Endothelial cell of umbilical vein (primary cell): ENCODE measurements around the gene KCNF1. TPM values are rescaled to one million over a fixed set of nuclear protein-coding genes. Genes with fewer than 3 reads are reported as not detected.

Experiments
- BruUV-seq: library from RNA; stranded (reverse); fragments of 400-500 nt; replicated peaks from 2 replicates; lab custom pipeline; 2021; lab: Mats Ljungman, UMichigan
- CTCF ChIA-PET: fragments of 300-600, 350-600 bp; sonication (Branson Sonifier 250); formaldehyde crosslinking; loops from one replicate; lab custom pipeline; 2021; ENCODE audit warnings: antibody characterized with exemption, inconsistent platforms; lab: Charles Lee
- POLR2A ChIA-PET: fragments of 300-600, 350-600 bp; sonication (Branson Sonifier 250); formaldehyde crosslinking; loops from one replicate; lab custom pipeline; 2021; ENCODE audit warnings: antibody characterized with exemption, inconsistent platforms; lab: Charles Lee
- DNase-seq: peaks from one replicate; pipeline ENCODE4 v3.0.0-alpha.2; 2011; ENCODE audit warnings: low read depth, low spot score
- FAIRE-seq: peaks from 2 replicates; lab custom pipeline; 2011; peaks lifted over from hg19 to GRCh38; lab: Jason Lieb, UNC
- H2AFZ ChIP-seq: 2 replicates; pipeline ENCODE4 v1.6.0; 2012; ENCODE audit warnings: low read depth, low read length, control low read depth, inconsistent platforms
- H3K27ac ChIP-seq: 2 replicates; pipeline ENCODE4 v1.5.1; 2011; ENCODE audit warnings: low read depth, mild to moderate bottlenecking, control low read depth, low read length, moderate library complexity; ENCODE audit not compliant: insufficient read depth
- H3K27me3 ChIP-seq, 2 experiments: 2 replicates each; pipeline versions ENCODE4 v1.6.0 to v1.6.1; 2011; ENCODE audit warnings: low read length in 2 of 2, mixed read lengths in 1 of 2; ENCODE audit not compliant: control insufficient read depth in 2 of 2, insufficient read depth in 2 of 2
- H3K36me3 ChIP-seq, 2 experiments: 2 replicates in 1 of 2; 3 replicates in 1 of 2; pipeline ENCODE4 v1.5.1; 2011; ENCODE audit warnings: low read length in 2 of 2, mild to moderate bottlenecking in 1 of 2, moderate library complexity in 1 of 2; ENCODE audit not compliant: control insufficient read depth in 2 of 2, insufficient read depth in 2 of 2; ENCODE audit errors: extremely low read depth in 1 of 2
- H3K4me1 ChIP-seq: 3 replicates; pipeline ENCODE4 v1.5.1; 2011; ENCODE audit warnings: mild to moderate bottlenecking, low read length; ENCODE audit not compliant: control insufficient read depth, insufficient read depth; ENCODE audit errors: extremely low read depth
- H3K4me2 ChIP-seq: 2 replicates; pipeline ENCODE4 v1.6.1; 2011; ENCODE audit warnings: low read length, control low read depth, mixed read lengths; ENCODE audit not compliant: insufficient read depth
- H3K4me3 ChIP-seq, 3 experiments: fragments of 200-600 bp in 1 of 3; sonication (generic), shearing (Covaris generic) in 1 of 3; replicated peaks in 1 of 3; 2 replicates each; pipeline ENCODE4 v1.5.1; 2011 to 2016; ENCODE audit warnings: control low read depth in 3 of 3, low read length in 3 of 3, mild to moderate bottlenecking in 2 of 3, inconsistent platforms in 1 of 3, low read depth in 1 of 3, moderate library complexity in 1 of 3; ENCODE audit not compliant: insufficient read depth in 1 of 3
- H3K79me2 ChIP-seq: 2 replicates; pipeline ENCODE4 v1.6.0; 2012; ENCODE audit warnings: low read length, inconsistent platforms; ENCODE audit not compliant: control insufficient read depth, insufficient read depth
- H3K9ac ChIP-seq: replicated peaks from 2 replicates; pipeline ENCODE3; 2011; ENCODE audit warnings: low read length, control low read depth; ENCODE audit not compliant: insufficient read depth; ENCODE audit errors: extremely low read depth
- H3K9me1 ChIP-seq: replicated peaks from 3 replicates; pipeline ENCODE4 v1.6.0; 2011; ENCODE audit warnings: mild to moderate bottlenecking, low read length; ENCODE audit not compliant: control insufficient read depth, insufficient read depth; ENCODE audit errors: extremely low read depth
- H3K9me3 ChIP-seq: replicated peaks from 2 replicates; pipeline ENCODE4 v1.5.1; 2012; ENCODE audit warnings: low read length, inconsistent platforms; ENCODE audit not compliant: control insufficient read depth, insufficient read depth
- H4K20me1 ChIP-seq: replicated peaks from 2 replicates; pipeline ENCODE3; 2011; ENCODE audit warnings: mild to moderate bottlenecking, low read length; ENCODE audit not compliant: control insufficient read depth, insufficient read depth; ENCODE audit errors: extremely low read depth
- EZH2 ChIP-seq: IDR thresholded peaks from 2 replicates; pipeline ENCODE4 v1.6.1; 2012; ENCODE audit warnings: borderline replicate concordance, low read depth, mild to moderate bottlenecking, moderate library complexity, low read length, inconsistent platforms; ENCODE audit not compliant: severe bottlenecking
- FOS ChIP-seq: IDR thresholded peaks from 2 replicates; pipeline ENCODE4 v1.6.1; 2011; ENCODE audit warnings: mild to moderate bottlenecking, low read length, moderate library complexity, borderline replicate concordance; ENCODE audit not compliant: insufficient read depth
- GATA2 ChIP-seq: IDR thresholded peaks from 2 replicates; pipeline ENCODE4 v1.7.0; 2011; ENCODE audit warnings: low read depth, mild to moderate bottlenecking, moderate library complexity, mixed read lengths, low read length; ENCODE audit not compliant: insufficient read length, insufficient read depth
- JUN ChIP-seq: IDR thresholded peaks from 2 replicates; pipeline ENCODE4 v1.6.1; 2011; ENCODE audit warnings: borderline replicate concordance, low read depth; ENCODE audit not compliant: insufficient read length, insufficient read depth
- MAX ChIP-seq: IDR thresholded peaks from 2 replicates; pipeline ENCODE4 v1.6.1; 2011; ENCODE audit not compliant: insufficient read depth, insufficient read length
- MYC ChIP-seq: IDR thresholded peaks from one replicate; pipeline ENCODE4 v1.6.1; 2011; ENCODE audit warnings: mild to moderate bottlenecking, low read depth, low read length
- POLR2A ChIP-seq: IDR thresholded peaks from 2 replicates; pipeline ENCODE4 v1.6.1; 2012; ENCODE audit warnings: low read depth, mild to moderate bottlenecking, control low read depth, low read length
- POLR2AphosphoS5 ChIP-seq: IDR thresholded peaks from 2 replicates; pipeline ENCODE4 v1.6.1; 2012; ENCODE audit warnings: low read depth, mild to moderate bottlenecking, control low read depth, low read length, moderate library complexity; ENCODE audit not compliant: insufficient read depth
- dilution Hi-C: fragments of 300-500 bp; cut with MboI; formaldehyde crosslinking; loops from one replicate; pipeline ENCODE4 v1.15.0; 2019; ENCODE audit warnings: low sequenced_read_pairs; ENCODE audit not compliant: extremely low pct_ligation_motif_present
- intact Hi-C: fragments of 100-400 bp; cut with micrococcal nuclease; formaldehyde crosslinking; loops from one replicate; pipeline ENCODE4 v1.10.0; 2022
- polyA plus RNA-seq, 4 experiments: library from polyadenylated mRNA; depleted of rRNA in 3 of 4; stranded (reverse) in 3 of 4; unstranded in 1 of 4; fragments of >200 nt; gene quantifications; 2 replicates each; pipeline versions ENCODE4 v1.2.1 to v1.2.3, GENCODE V29; 2011 to 2012; ENCODE audit warnings: missing spikeins in 1 of 4
- total RNA-seq: library from RNA; stranded (reverse); gene quantifications from 2 replicates; pipeline ENCODE4 v1.2.3, GENCODE V29; 2021
- TF ChIP-seq, protein P1 (sequence below), 2 donors: IDR thresholded peaks; 1 replicate in 1 of 2; 2 replicates in 1 of 2; pipeline ENCODE4 v1.5.1; 2011; ENCODE audit warnings: low read length in 2 of 2, mild to moderate bottlenecking in 2 of 2, moderate library complexity in 2 of 2, control low read depth in 1 of 2, inconsistent platforms in 1 of 2, low read depth in 1 of 2; ENCODE audit not compliant: insufficient read depth in 1 of 2; ENCODE audit errors: extremely low read depth in 1 of 2

The KCNF1 gene
- total and polyA plus RNA-seq, 2 donors (not counting 3 experiments of a cell fraction or from before 2014, with no cell fraction given): 0.23 to 0.42 TPM

DNA sequence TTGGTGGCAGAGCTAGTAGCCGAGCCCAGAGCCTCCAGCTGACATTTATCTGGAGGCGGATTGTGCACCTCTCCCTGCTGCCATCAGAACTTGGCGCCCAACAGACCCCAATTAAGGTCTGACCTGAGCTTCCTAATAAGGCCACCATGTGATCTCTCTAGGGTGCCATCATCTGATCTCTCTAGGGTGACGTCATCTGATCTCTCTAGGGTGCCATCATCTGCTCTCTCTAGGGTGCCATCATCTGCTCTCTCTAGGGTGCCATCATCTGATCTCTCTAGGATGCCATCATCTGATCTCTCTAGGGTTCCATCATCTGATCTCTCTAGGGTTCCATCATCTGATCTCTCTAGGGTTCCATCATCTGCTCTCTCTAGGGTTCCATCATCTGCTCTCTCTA is 6.2 kb downstream of the KCNF1 start:
- no peak for DNase-seq
- TF ChIP-seq MAX: no peak
- H3K4me2 ChIP-seq: no peak overlapping the region
- H3K27ac ChIP-seq: no peak overlapping the region
- H3K27me3 ChIP-seq: peaks cover 5% of the 10 kb centered on the region in 2 experiments
- no peak overlapping the region for H3K9ac ChIP-seq
- CTCF ChIA-PET: interaction anchor here (1.7 kb wide), 1 partner anchor 11 kb away, joined by 4 read pairs; no protein-coding TSS in a partner anchor
- H3K36me3 ChIP-seq: no peaks in the 10 kb centered on the region
- no peak overlapping the region for H3K4me3 ChIP-seq
- no peak overlapping the region for H2AFZ ChIP-seq
- no TSS peak for BruUV-seq
- POLR2A ChIA-PET: no interaction called here
- no peaks in the 10 kb centered on the region for H4K20me1 ChIP-seq
- no peaks in the 10 kb centered on the region for H3K9me3 ChIP-seq
- no peak for FAIRE-seq
- H3K9me1 ChIP-seq: no peaks in the 10 kb centered on the region
- intact Hi-C loops: no loop called here
- no peaks in the 10 kb centered on the region for H3K79me2 ChIP-seq
- H3K4me1 ChIP-seq: no peaks in the 10 kb centered on the region
- dilution Hi-C loops: no loop called here

GRCh38 chr2:10918661-10919409 is 7.1 kb downstream of the KCNF1 start:
- DNase-seq (no peak), FAIRE-seq (no peak)
- Histone ChIP-seq H3K79me2 (no peaks in the 10 kb centered on the region), H3K9me1 (no peaks in the 10 kb centered on the region), H3K9me3 (no peaks in the 10 kb centered on the region), H3K4me1 (no peaks in the 10 kb centered on the region), H4K20me1 (no peaks in the 10 kb centered on the region), H2AFZ (no peak overlapping the region), H3K27me3 (peaks cover 0 to under 1% of the 10 kb centered on the region in 2 experiments), H3K9ac (no peak overlapping the region), H3K36me3 (no peaks in the 10 kb centered on the region), H3K4me2 (no peak overlapping the region), H3K4me3 (no peak overlapping the region), H3K27ac (no peak overlapping the region)
- no TSS peak for BruUV-seq
- TF ChIP-seq GATA2 (no peak), POLR2AphosphoS5 (no peak), JUN (no peak), EZH2 (no peak), MAX (no peak), MYC (no peak), POLR2A (no peak), FOS (no peak)
- TF ChIP-seq, protein P1, sequence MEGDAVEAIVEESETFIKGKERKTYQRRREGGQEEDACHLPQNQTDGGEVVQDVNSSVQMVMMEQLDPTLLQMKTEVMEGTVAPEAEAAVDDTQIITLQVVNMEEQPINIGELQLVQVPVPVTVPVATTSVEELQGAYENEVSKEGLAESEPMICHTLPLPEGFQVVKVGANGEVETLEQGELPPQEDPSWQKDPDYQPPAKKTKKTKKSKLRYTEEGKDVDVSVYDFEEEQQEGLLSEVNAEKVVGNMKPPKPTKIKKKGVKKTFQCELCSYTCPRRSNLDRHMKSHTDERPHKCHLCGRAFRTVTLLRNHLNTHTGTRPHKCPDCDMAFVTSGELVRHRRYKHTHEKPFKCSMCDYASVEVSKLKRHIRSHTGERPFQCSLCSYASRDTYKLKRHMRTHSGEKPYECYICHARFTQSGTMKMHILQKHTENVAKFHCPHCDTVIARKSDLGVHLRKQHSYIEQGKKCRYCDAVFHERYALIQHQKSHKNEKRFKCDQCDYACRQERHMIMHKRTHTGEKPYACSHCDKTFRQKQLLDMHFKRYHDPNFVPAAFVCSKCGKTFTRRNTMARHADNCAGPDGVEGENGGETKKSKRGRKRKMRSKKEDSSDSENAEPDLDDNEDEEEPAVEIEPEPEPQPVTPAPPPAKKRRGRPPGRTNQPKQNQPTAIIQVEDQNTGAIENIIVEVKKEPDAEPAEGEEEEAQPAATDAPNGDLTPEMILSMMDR (IDR thresholded peaks at IDR 0.05; ENCODE audit: extremely low read depth in 1 of 2, insufficient read depth in 1 of 2, low read depth in 1 of 2, low read length in 2 of 2): no peak
- intact Hi-C loops (no loop called here), dilution Hi-C loops (no loop called here)
- POLR2A ChIA-PET: no interaction called here
- CTCF ChIA-PET: no interaction called here
